Amniotic epithelial cell (primary cell): ENCODE measurements around the gene RSAD1.

Experiments used
- DNase-seq: peaks from one replicate; pipeline ENCODE4 v3.0.0-alpha.2; 2010; ENCODE audit warnings: low read depth

RSAD1 gene

GRCh38 chr17:50519141-50519834 is 40.6 kb downstream of the RSAD1 start:
- DNase-seq: peak; percentile 24

- no peak for DNase-seq
Measured at GRCh38 chr17:50520483-50520882, 41.8 kb downstream of the RSAD1 start.

- no peak for DNase-seq
Measured at GRCh38 chr17:50521514-50521913, 42.9 kb downstream of the RSAD1 start.

- DNase-seq: no peak
Measured at GRCh38 chr17:50522766-50523165, 44.1 kb downstream of the RSAD1 start.

- no peak for DNase-seq
Measured at GRCh38 chr17:50523208-50523607, 44.5 kb downstream of the RSAD1 start.

GRCh38 chr17:50524838-50525237 is 46.2 kb downstream of the RSAD1 start:
- DNase-seq: no peak

GRCh38 chr17:50527155-50527762 is 48.6 kb downstream of the RSAD1 start:
- DNase-seq: no peak

- DNase-seq: no peak
Measured at GRCh38 chr17:50527949-50528474, 49.4 kb downstream of the RSAD1 start.

GRCh38 chr17:50529849-50530248 is 51.2 kb downstream of the RSAD1 start:
- no peak for DNase-seq

GRCh38 chr17:50531428-50532025 is 52.9 kb downstream of the RSAD1 start:
- no peak for DNase-seq

- DNase-seq: no peak
Measured at GRCh38 chr17:50532452-50533024, 53.9 kb downstream of the RSAD1 start, which contains the start of gene EPN3. Gene EPN3 (plus strand): TSS chr17:50532735. CDS start chr17:50536557, 3,822 bp downstream.

- DNase-seq: no peak
Measured at GRCh38 chr17:50533185-50533584, 54.5 kb downstream of the RSAD1 start.

- peak; percentile 46 for DNase-seq
Measured at GRCh38 chr17:50533720-50534148, 55.1 kb downstream of the RSAD1 start.

GRCh38 chr17:50534222-50534978 is 55.7 kb downstream of the RSAD1 start:
- DNase-seq: peak; percentile 52

GRCh38 chr17:50534979-50535326 is 56.3 kb downstream of the RSAD1 start:
- peak; percentile 17 for DNase-seq

- no peak for DNase-seq
Measured at GRCh38 chr17:50535407-50535806, 56.7 kb downstream of the RSAD1 start.
